H9 (cell line): ENCODE measurements around the gene ASS1. TPM values are rescaled to one million over a fixed set of nuclear protein-coding genes. Genes with fewer than 3 reads are reported as not detected.

Experiments
- DNase-seq: peaks from one replicate; pipeline ENCODE4 v3.0.0-alpha.2; 2017
- H2AFZ ChIP-seq: one replicate; pipeline ENCODE4 v1.6.1; 2013; ENCODE audit warnings: mild to moderate bottlenecking, low read length, control low read depth, moderate library complexity
- H2AK5ac ChIP-seq: 2 replicates; pipeline ENCODE4 v1.6.1; 2013; ENCODE audit warnings: low read length, control low read depth, mixed read lengths; ENCODE audit not compliant: insufficient read length
- H2BK120ac ChIP-seq: one replicate; pipeline ENCODE4 v1.6.1; 2013; ENCODE audit warnings: low read depth, mild to moderate bottlenecking, low read length, control low read depth, inconsistent platforms; ENCODE audit not compliant: poor library complexity, severe bottlenecking
- H2BK12ac ChIP-seq: 2 replicates; pipeline ENCODE4 v1.6.1; 2013; ENCODE audit warnings: low read length, control low read depth, mixed read lengths, low read depth; ENCODE audit not compliant: insufficient read length
- H2BK15ac ChIP-seq: 2 replicates; pipeline ENCODE4 v1.6.1; 2013; ENCODE audit warnings: low read depth, low read length, control low read depth
- H2BK20ac ChIP-seq: one replicate; pipeline ENCODE4 v1.6.1; 2013; ENCODE audit warnings: low read depth, mild to moderate bottlenecking, low read length, control low read depth, inconsistent platforms; ENCODE audit not compliant: poor library complexity, severe bottlenecking
- H2BK5ac ChIP-seq: 2 replicates; pipeline ENCODE4 v1.6.1; 2013; ENCODE audit warnings: low read length, control low read depth, mixed read lengths; ENCODE audit not compliant: insufficient read length
- H3K14ac ChIP-seq: 2 replicates; pipeline ENCODE4 v1.6.1; 2013; ENCODE audit warnings: low read length, control low read depth; ENCODE audit not compliant: insufficient read depth
- H3K18ac ChIP-seq: 2 replicates; pipeline ENCODE4 v1.6.1; 2013; ENCODE audit warnings: low read depth, mild to moderate bottlenecking, mixed read lengths, low read length, control low read depth; ENCODE audit not compliant: insufficient read length
- H3K23ac ChIP-seq: 2 replicates; pipeline ENCODE4 v1.6.1; 2013; ENCODE audit warnings: low read length, control low read depth, mixed read lengths, low read depth; ENCODE audit not compliant: insufficient read length
- H3K23me2 ChIP-seq: 2 replicates; pipeline ENCODE4 v1.6.1; 2013; ENCODE audit warnings: low read depth, mild to moderate bottlenecking, mixed read lengths, low read length, control low read depth; ENCODE audit not compliant: insufficient read length, poor library complexity, severe bottlenecking
- H3K27ac ChIP-seq: 2 replicates; pipeline ENCODE4 v1.5.1; 2013; ENCODE audit warnings: low read length, control low read depth, mixed read lengths, low read depth; ENCODE audit not compliant: insufficient read length
- H3K27me3 ChIP-seq: 2 replicates; pipeline ENCODE4 v1.6.1; 2013; ENCODE audit warnings: low read length, control low read depth, inconsistent platforms; ENCODE audit not compliant: insufficient read depth
- H3K4ac ChIP-seq: 2 replicates; pipeline ENCODE4 v1.6.1; 2013; ENCODE audit warnings: low read depth, mild to moderate bottlenecking, control low read depth, inconsistent platforms, low read length, moderate library complexity
- H3K4me1 ChIP-seq: 2 replicates; pipeline ENCODE4 v1.6.1; 2013; ENCODE audit warnings: low read length, control low read depth, inconsistent platforms; ENCODE audit not compliant: insufficient read depth
- H3K4me2 ChIP-seq: 2 replicates; pipeline ENCODE4 v1.6.1; 2013; ENCODE audit warnings: low read length, control low read depth, mixed read lengths; ENCODE audit not compliant: insufficient read length, insufficient read depth
- H3K56ac ChIP-seq: 2 replicates; pipeline ENCODE4 v1.6.1; 2013; ENCODE audit warnings: low read depth, mild to moderate bottlenecking, mixed read lengths, low read length, control low read depth; ENCODE audit not compliant: insufficient read length
- H3K79me1 ChIP-seq: 2 replicates; pipeline ENCODE4 v1.6.1; 2013; ENCODE audit warnings: low read depth, mild to moderate bottlenecking, moderate library complexity, low read length, control low read depth, inconsistent platforms; ENCODE audit not compliant: insufficient read depth, poor library complexity, severe bottlenecking
- H3K79me2 ChIP-seq: 2 replicates; pipeline ENCODE4 v1.6.1; 2013; ENCODE audit warnings: low read length, control low read depth, inconsistent platforms; ENCODE audit not compliant: insufficient read depth
- H3K9ac ChIP-seq: 2 replicates; pipeline ENCODE4 v1.6.1; 2013; ENCODE audit warnings: low read length, control low read depth, mixed read lengths; ENCODE audit not compliant: insufficient read length; ENCODE audit errors: extremely low read depth
- H3K9me3 ChIP-seq: one replicate; pipeline ENCODE4 v1.6.1; 2013; ENCODE audit warnings: low read depth, low read length, inconsistent platforms; ENCODE audit not compliant: control insufficient read depth
- H3T11ph ChIP-seq: one replicate; pipeline ENCODE4 v1.6.1; 2013; ENCODE audit warnings: mild to moderate bottlenecking, low read length, control low read depth, inconsistent platforms
- H4K20me1 ChIP-seq: one replicate; pipeline ENCODE4 v1.6.1; 2013; ENCODE audit not compliant: control insufficient read depth, insufficient read length, insufficient read depth
- H4K5ac ChIP-seq: 2 replicates; pipeline ENCODE4 v1.6.1; 2013; ENCODE audit warnings: low read depth, mild to moderate bottlenecking, mixed read lengths, low read length, control low read depth; ENCODE audit not compliant: insufficient read length
- H4K8ac ChIP-seq: replicated peaks from 2 replicates; pipeline ENCODE4 v1.6.1; 2013; ENCODE audit warnings: low read length, control low read depth, mixed read lengths, low read depth; ENCODE audit not compliant: insufficient read length
- H4K91ac ChIP-seq: 2 replicates; pipeline ENCODE4 v1.6.1; 2013; ENCODE audit warnings: low read depth, mild to moderate bottlenecking, moderate library complexity, mixed read lengths, low read length, control low read depth; ENCODE audit not compliant: insufficient read length
- H3K27ac Mint-ChIP-seq, 3 experiments: 2 replicates in 2 of 3; 3 replicates in 1 of 3; pipeline ENCODE4 v1.8.0; 2020 to 2021; ENCODE audit warnings: mixed read lengths in 3 of 3, mild to moderate bottlenecking in 1 of 3, moderate library complexity in 1 of 3
- H3K27me3 Mint-ChIP-seq: 2 replicates; pipeline ENCODE4 v1.8.0; 2021; ENCODE audit warnings: low read depth, mild to moderate bottlenecking, moderate library complexity, mixed read lengths
- H3K36me3 Mint-ChIP-seq, 3 experiments: 2 replicates in 2 of 3; 3 replicates in 1 of 3; pipeline ENCODE4 v1.8.0; 2020 to 2021; ENCODE audit warnings: low read depth in 3 of 3, mixed read lengths in 3 of 3; ENCODE audit not compliant: insufficient read depth in 1 of 3
- H3K4me1 Mint-ChIP-seq, 2 experiments: 2 replicates each; pipeline ENCODE4 v1.8.0; 2020; ENCODE audit warnings: mixed read lengths in 2 of 2
- H3K4me3 Mint-ChIP-seq, 2 experiments: 2 replicates in 1 of 2; 3 replicates in 1 of 2; pipeline ENCODE4 v1.8.0; 2020 to 2021; ENCODE audit warnings: mild to moderate bottlenecking in 2 of 2, mixed read lengths in 2 of 2, moderate library complexity in 1 of 2
- H3K9me3 Mint-ChIP-seq, 2 experiments: 2 replicates in 1 of 2; 3 replicates in 1 of 2; pipeline ENCODE4 v1.8.0; 2020; ENCODE audit warnings: mild to moderate bottlenecking in 2 of 2, mixed read lengths in 2 of 2, moderate library complexity in 1 of 2
- CTCF ChIP-seq: fragments of 200-600 bp; sonication (generic); conservative IDR thresholded peaks from 3 replicates; pipeline ENCODE4 v1.8.0; 2021; ENCODE audit warnings: antibody characterized with exemption, mild to moderate bottlenecking
- WGBS: extraction: QIAGEN DNeasy Blood & Tissue Kit; methylation state at CpG from one replicate; pipeline ENCODE4 v1.1.7; 2013; ENCODE audit warnings: missing lambda C conversion rate, low lambda C conversion rate, mixed read lengths; ENCODE audit not compliant: insufficient read length; ENCODE audit errors: extremely low coverage; 5-methylcytosine and 5-hydroxymethylcytosine counted together
- total RNA-seq: library from RNA; stranded (reverse); gene quantifications from 2 replicates; pipeline ENCODE4 v1.2.1, GENCODE V29; 2021

The ASS1 gene
- total RNA-seq, 1 experiment from 2014 or later: 118 TPM

- Histone ChIP-seq H2BK15ac (no peak overlapping the region), H3K18ac (no peak overlapping the region), H2AK5ac (no peak overlapping the region), H3K9me3 (no peaks in the 10 kb centered on the region), H2BK20ac (no peak overlapping the region), H3K14ac (no peak overlapping the region; the same call in 1 of the 2 replicates), H3K79me2 (no peaks in the 10 kb centered on the region), H4K20me1 (no peaks in the 10 kb centered on the region), H3K27ac (no peak overlapping the region), H3K79me1 (no peaks in the 10 kb centered on the region), H3K56ac (no peak overlapping the region), H2BK12ac (no peak overlapping the region), H3K4me1 (no peaks in the 10 kb centered on the region; the same call in 1 of the 2 replicates), H3T11ph (no peak overlapping the region), H4K91ac (no peak overlapping the region), H2BK120ac (no peak overlapping the region), H3K23me2 (no peaks in the 10 kb centered on the region), H4K8ac (no peak overlapping the region), H3K4me2 (no peak overlapping the region), H3K9ac (no peak overlapping the region), H3K27me3 (no peaks in the 10 kb centered on the region), H3K4ac (no peak overlapping the region), H2AFZ (no peak overlapping the region), H3K23ac (no peak overlapping the region), H2BK5ac (no peak overlapping the region), H4K5ac (no peak overlapping the region)
- DNase-seq: no peak
- no peak for TF ChIP-seq CTCF
- Mint-ChIP-seq H3K27ac (peak overlapping the region in 2 of 3 experiments; percentile 1 to 44; a peak in 1 of 7 replicates), H3K4me1 (peaks cover 26 to 34% of the 10 kb centered on the region in 2 experiments), H3K9me3 (no peaks in the 10 kb centered on the region; a peak in 1 of 5 replicates), H3K36me3 (no peaks in the 10 kb centered on the region), H3K4me3 (no peak overlapping the region), H3K27me3 (peaks cover 1% of the 10 kb centered on the region)
- WGBS: no CpG with 5 or more reads among the region's 31 CpGs
Observed at GRCh38 chr9:130526854-130527650, 82.3 kb downstream of the ASS1 start.
